A549 treated with CORT108297 at 1 μM for 4 hours (cell line): ENCODE results near the gene TAB3. TPM values are rescaled to one million over a fixed set of nuclear protein-coding genes. Genes with fewer than 3 reads are reported as not detected.

Experiments used
- total RNA-seq: library from RNA; stranded (reverse); fragments of 200-300 nt; extraction: Qiagen RNA extraction; gene quantifications from 5 replicates; pipeline ENCODE4 v1.2.3, GENCODE V29; 2022

Gene TAB3
- 6.2 to 11.4 TPM (median 10.3 TPM) in 5 replicates for total RNA-seq

DNA sequence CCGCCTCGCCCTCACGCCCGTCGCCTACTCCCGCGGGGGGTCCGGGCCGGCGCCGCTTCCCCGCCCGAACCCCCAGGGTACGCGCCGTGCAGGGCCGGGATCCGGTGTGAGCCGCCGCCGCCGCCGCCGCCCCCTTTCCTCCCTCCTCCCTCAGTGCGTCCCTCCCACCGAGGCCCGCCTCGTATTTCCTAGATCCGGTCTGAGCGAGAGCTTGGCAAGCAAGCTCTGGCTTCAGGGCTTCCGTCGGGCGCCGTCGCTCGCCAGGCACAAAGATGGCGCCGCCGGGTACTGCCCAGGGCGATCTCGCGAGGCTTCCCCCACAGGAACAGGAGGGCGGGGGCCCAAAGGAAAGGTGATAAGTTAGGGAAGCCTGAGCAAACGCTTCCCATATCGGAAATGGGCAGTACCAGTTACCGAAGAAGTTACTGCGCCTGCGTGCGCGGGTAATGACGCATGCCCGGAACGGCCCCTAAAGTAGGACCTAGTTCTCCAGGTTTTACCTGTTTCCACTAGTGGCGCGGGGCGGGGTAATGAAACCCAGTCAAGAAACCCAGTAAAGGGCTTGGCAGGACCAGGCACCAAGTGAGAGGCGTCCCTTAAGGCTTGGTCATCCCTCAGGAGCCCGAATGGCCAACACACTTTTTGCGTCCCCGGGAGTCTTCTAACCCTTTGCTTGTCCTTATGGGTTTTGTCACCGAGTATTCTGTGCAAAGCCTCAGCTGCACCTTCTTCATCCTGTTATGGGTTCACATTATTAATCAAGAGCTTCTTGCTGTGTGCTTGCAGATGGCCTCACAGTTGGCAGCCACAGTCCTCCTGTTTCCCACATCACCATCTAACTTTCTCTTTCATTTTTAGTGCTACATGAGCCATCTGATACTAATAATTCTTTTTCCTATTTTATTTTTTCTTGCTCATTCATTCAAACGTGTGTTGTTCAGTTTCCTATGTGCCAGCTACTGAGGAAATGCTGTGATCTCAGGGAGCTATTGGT, at the start of gene TAB3:
TSS of gene TAB3 (minus strand) at position 108 of the 994 bp plus-strand sequence. CDS start 29,666 bp downstream, outside the sequence.

Other genes with a start within 250 kb of the TAB3 start
- 1.6 to 2.1 TPM (median 1.8 TPM) in 5 replicates for gene GK, start 235.8 kb downstream of the TAB3 start, total RNA-seq
- gene FTHL17, start 182.8 kb upstream of the TAB3 start, total RNA-seq = not detected in 5 replicates